Measurements from ENCODE around the gene AIDA.
"Not testable (repeated sequence)": the region's sequence is repeated elsewhere in the genome, so short reads cannot be mapped to it uniquely, and the experiment has no call there.

The AIDA gene, protein sequence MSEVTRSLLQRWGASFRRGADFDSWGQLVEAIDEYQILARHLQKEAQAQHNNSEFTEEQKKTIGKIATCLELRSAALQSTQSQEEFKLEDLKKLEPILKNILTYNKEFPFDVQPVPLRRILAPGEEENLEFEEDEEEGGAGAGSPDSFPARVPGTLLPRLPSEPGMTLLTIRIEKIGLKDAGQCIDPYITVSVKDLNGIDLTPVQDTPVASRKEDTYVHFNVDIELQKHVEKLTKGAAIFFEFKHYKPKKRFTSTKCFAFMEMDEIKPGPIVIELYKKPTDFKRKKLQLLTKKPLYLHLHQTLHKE

GRCh38 chr1:222712253-222713090 lies at the start of gene AIDA, which contains the start of gene BROX:
Gene AIDA, minus strand, starts transcription at chr1:222712491. Its CDS starts 174 bp downstream, at chr1:222712317.
Gene BROX, plus strand, starts transcription at chr1:222712564. Its CDS starts 3,136 bp downstream, at chr1:222715700.
- DNase-seq, result peak; percentile 98

DNA sequence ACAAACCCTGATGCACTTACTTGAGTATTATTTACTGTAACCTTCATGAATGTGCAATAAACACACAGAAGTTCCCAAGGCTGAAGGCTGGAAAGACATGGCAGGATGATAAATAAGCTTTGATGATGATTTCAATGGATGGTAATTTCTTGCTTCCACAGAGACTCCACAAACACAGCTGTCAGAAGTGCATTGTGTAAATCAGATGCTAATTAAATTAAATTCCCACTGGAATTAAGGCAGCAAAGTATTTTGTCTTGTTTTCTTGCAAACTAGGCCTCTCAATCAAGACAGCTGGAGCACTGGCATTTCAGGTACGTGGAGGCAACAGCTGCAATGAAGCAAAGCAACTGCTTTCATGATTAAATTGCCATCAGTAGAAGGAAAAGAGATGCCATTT lies 48.8 kb upstream of the AIDA start:
- DNase-seq, result no peak

GRCh38 chr1:222759451-222760035 lies 47.3 kb upstream of the AIDA start:
- no peak for DNase-seq

- DNase-seq, result no peak
These were observed 45.5 kb upstream of the AIDA start for GRCh38 chr1:222757646-222758268.

DNA sequence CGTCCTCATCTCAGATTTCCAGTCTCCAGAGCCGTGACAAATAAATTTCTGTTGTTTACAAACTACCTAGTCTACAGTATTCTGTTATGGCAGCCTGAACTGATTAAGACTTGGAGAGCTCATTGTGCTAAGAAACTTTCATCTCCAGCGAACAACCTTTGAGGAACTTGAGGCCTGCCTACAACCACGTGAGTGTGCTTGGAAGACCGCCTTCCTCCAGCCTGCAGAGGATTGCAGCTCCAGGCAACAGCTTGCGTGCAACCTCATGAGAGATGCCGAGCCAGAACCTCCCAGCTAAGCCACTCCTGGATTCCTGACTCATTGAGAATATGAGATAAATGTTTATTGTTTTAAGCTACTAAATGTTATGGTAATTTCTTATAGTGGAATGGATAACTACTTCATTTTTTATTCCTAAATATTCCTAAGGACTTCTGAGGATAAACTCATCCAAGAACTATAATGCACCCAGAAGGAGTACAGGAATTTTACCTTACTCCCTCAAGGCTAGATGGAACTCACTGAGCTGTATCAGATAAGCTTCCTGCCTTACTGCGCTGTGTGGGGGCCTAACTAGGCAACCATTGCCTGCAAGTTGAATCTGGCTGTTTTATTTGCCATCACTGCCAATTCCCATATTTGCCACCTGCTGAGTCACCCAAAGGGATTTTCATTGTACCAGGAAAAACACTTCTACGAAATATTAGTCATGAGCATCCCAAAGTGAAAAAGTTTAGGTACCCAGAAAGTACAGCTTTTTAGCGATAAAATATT lies 42.3 kb upstream of the AIDA start:
- DNase-seq, result no peak

GRCh38 chr1:222751255-222751654 lies 39.0 kb upstream of the AIDA start:
- DNase-seq, result no peak

DNA sequence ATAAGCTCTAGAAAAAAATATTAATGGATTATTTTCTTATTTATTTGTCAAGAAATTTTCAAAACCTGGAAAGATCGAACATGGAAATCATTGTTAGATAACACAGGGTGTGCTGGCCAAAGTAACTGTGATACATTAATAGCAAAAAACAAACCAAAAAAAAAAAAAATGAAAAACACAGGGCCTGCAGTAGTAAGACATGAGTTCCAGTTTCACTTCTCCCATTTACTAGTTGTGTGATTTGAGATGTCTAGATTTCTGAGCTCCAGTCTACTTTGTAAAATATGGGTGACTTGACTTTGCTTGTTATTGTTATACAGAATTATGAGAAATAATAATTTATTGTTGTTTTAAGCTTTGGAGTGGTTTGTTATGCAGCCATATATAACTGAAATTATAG lies 38.4 kb upstream of the AIDA start:
- no peak for DNase-seq

DNA sequence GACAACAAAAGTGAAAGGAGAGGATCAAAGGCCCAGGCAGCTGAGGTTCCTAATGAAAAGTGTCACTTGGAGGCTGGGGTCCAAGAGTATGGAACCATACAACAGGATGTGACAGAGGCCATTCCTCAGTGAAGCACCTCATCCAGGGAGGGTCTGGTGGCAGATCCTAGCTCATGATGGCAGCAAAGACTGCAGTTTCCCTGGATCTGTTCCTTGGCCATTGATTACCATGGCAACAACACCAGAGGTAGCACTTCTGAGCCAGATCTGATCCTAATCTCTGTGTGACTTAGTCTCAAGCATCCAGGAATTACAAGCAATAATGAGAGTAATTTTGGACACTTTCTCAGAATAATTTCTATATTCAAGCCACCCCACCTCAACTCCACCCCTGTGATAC lies 37.6 kb upstream of the AIDA start:
- DNase-seq, result no peak

DNA sequence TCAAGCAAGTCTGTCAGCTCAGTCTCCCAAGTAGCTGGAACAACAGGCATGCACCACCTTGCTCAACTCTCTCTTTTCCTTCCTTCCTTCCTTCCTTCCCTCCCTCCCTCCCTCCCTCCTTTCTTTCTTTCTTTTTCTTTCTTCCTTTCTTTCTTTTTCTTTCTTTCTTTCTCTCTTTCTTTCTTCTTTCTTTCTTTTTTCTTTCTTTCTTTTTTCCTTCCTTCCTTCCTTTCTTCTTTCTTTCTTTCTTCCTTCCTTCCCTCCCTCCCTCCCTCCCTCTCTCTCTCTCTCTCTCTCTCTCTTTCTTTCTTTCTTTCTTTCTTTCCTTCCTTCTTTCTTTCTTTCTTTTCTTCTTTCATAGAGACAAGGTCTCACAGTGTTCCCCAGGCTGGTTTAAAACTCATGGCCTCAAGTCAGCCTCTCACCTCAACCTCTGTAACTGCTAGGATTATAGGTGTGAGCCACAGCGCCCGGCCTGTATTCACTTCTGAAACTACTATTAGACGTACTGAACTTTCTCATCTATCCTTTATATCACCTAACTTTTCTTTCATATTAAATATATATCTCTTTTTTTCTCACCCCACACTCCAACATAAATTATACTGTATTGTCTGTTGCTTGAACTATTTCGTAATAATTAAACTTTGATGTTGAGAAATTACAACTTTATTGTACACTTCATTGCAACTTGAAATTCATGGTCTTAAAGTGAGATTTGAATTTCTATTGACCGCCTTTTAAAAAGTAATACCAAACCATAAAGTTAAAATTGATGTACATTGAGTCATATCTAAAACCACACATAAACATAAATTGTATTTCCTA lies 29.6 kb upstream of the AIDA start:
- DNase-seq, result not testable (repeated sequence)

- DNase-seq, result no peak
These were observed 27.6 kb upstream of the AIDA start for GRCh38 chr1:222739929-222740328.

DNA sequence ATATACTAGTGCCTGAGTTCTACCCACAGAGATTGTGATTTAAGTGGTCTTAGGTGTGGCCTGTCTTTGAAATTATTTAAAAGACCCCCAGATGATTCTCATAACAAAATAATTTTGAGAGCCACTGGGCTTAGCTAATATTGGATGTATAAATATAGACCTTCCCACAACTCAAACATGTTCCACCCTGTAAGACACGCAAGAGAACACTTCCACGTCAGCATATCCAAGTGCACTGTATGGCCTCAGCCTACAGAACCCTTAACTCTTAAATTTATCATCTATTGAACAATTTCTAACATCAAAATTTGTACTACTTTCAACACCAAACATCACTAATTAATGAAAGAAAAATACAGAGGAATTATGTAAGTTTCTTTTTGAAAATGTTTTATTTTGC lies 27.2 kb upstream of the AIDA start:
- DNase-seq, result no peak

GRCh38 chr1:222736972-222737371 lies 24.7 kb upstream of the AIDA start, which contains the start of gene FAM177B:
Gene FAM177B, plus strand, starts transcription at chr1:222737202. Its CDS starts 9,344 bp downstream, at chr1:222746546.
- DNase-seq, result no peak

DNA sequence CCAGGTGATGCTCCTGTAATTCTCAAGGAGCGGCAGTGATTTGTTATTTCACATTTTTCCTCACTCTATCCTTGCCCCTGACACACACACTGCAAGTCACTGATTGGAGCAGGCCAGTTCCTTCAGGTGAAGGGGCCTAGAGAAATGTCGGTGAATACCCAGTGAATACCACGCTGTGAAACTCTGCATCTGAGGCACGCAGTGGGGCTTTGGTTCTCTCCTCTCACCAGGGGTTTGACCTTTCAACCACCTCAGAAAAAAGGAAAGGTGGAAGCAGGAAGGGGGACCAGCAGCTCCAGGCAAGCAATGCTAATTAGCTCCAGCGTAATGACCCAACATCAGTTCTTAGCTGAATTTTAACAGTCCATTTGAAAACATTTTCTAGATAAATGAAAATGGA lies 24.2 kb upstream of the AIDA start:
- no peak for DNase-seq

GRCh38 chr1:222734740-222735139 lies 22.4 kb upstream of the AIDA start:
- DNase-seq, result no peak

DNA sequence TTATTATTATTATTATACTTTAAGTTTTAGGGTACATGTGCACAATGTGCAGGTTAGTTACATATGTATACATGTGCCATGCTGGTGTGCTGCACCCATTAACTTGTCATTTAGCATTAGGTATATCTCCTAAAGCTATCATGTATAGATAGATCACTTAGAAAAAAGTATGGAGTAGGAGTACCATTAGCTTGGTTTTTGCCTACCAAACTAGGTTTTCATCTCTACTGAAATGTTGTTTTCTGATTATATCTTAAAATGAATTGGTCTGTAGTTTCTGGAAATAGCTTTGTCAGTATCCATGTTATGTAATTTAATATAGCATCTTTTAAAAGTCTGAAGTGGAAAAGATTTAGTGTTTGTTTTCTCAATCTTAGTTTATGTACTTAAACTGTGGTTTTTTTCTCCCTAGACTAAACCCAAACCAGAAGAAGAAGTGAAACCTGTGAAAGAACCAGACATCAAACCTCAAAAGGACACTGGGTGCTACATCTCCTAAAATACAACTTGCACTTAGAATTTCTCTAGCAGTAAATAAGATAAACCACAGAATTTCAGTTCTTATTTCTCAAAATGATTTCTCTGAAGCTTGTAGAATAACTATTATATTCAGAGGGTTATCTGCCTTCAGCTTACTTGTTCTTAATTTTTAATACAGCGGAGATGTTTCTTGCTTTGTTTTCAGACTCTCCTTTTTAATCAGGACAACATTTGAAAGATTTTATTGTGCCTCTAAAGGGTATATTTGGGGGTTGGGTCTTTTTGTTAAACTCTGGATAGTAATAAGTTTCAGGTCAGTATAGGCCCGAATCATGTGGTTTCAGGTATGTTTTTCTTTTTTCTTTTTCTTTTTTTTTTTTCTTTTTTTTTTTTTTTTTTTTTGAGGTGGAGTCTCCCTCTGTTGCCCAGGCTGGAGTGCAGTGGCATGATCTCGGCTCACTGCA lies 20.2 kb upstream of the AIDA start:
- DNase-seq, result no peak

- DNase-seq, result no peak
These were observed 18.6 kb upstream of the AIDA start for GRCh38 chr1:222730866-222731265.

DNA sequence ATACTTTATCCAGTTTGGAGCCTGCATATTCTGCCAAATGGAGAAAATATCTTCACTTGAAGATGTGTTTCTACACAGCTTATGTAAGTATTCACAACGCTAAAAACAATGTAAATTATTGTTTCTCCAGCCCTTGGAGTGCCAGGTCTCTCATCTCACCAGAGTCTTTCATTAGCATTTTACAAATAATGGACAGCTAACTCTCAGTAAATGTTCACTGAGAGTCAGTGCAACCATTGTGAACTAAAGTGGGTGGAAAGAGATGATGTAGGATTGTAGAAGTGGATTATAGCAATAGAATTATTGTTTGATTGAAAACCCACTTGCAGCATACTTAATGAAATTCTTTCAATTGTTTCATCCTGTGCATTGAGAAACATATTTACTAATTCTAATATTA lies 16.5 kb upstream of the AIDA start:
- DNase-seq, result no peak

GRCh38 chr1:222716393-222716792 lies 4.1 kb upstream of the AIDA start:
- DNase-seq, result no peak

DNA sequence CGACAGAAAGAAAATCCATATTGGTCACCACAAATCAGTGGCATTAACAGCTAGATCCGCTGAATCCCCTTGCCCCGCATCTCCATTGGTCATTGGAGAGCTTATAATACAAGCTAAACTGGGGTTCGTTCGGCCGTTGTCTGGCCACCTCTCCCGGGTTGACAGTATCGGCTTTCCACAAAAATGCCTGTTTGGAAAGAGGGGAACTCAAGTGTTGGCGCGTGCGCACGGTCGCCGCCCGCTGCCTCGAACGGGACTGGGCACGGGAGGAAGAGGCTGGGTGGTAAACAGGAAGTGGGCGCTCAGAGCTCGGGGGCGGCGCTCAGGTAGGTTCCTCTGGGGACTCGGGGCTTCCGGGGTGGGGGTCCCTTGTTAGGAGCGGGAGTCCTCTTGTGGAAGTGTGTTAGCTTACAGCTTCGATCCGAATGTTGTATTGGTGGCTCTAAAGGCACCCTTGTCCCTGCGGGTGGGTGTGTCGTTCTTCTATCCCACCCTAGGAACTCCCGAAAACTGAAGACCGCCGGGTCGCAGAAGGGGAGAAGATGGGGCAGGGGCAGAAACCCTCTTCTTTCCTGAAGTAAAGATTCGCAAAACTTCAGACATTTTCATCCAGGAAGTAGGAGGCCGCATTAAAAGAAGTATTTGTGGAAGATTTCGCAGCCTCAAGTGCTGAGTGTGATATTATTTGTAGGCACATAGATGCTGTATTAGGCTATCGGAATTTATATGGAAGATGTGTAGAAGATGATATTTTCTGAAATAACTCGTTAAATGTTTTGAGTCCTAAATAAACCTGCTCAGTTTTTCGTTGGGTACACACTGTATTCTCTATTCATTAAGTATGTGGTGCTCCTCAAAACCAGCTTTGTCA lies 1.0 kb upstream of the AIDA start:
- peak; percentile 91 for DNase-seq
